Esophagus squamous epithelium (tissue), 4 donors: ENCODE measurements around the gene MBD5.

ENCODE experiments used
- POLR2A ChIP-seq, 4 donors: fragments of 450-650 bp; IDR thresholded peaks; one replicate each; pipeline ENCODE4 v1.6.1; 2017; ENCODE audit warnings: antibody characterized with exemption in 4 of 4, mild to moderate bottlenecking in 4 of 4, moderate library complexity in 3 of 4
- TF ChIP-seq, protein P1 (sequence below), 6 experiments: fragments of 450-650 bp in 4 of 6; fragments of 200-600 bp in 2 of 6; sonication (generic) in 2 of 6; IDR thresholded peaks; one replicate each; pipeline ENCODE4 v1.5.1; 2016 to 2019; ENCODE audit warnings: antibody characterized with exemption in 6 of 6, mild to moderate bottlenecking in 4 of 6, moderate library complexity in 4 of 6

GRCh38 chr2:148508878-148509287 is 488.0 kb downstream of the MBD5 start:
- TF ChIP-seq, protein P1, sequence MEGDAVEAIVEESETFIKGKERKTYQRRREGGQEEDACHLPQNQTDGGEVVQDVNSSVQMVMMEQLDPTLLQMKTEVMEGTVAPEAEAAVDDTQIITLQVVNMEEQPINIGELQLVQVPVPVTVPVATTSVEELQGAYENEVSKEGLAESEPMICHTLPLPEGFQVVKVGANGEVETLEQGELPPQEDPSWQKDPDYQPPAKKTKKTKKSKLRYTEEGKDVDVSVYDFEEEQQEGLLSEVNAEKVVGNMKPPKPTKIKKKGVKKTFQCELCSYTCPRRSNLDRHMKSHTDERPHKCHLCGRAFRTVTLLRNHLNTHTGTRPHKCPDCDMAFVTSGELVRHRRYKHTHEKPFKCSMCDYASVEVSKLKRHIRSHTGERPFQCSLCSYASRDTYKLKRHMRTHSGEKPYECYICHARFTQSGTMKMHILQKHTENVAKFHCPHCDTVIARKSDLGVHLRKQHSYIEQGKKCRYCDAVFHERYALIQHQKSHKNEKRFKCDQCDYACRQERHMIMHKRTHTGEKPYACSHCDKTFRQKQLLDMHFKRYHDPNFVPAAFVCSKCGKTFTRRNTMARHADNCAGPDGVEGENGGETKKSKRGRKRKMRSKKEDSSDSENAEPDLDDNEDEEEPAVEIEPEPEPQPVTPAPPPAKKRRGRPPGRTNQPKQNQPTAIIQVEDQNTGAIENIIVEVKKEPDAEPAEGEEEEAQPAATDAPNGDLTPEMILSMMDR (IDR thresholded peaks at IDR 0.05), result no peak
- TF ChIP-seq POLR2A (IDR thresholded peaks at IDR 0.05), result no peak
